T-cell (primary cell): Measurements from ENCODE around the gene VWA3B. TPM values are rescaled to one million over a fixed set of nuclear protein-coding genes. Genes with fewer than 3 reads are reported as not detected.
"Not testable (repeated sequence)": the region's sequence is repeated elsewhere in the genome, so short reads cannot be mapped to it uniquely, and the experiment has no call there.

Experiments used
- ATAC-seq, 4 experiments: fragments of 200-7000 bp in 3 of 4; fragments of 150-1000 bp in 1 of 4; cut with Tn5 transposase; replicated peaks in 1 of 4; 1 replicate in 3 of 4; 2 replicates in 1 of 4; pipeline ENCODE4 v1.10.0; 2021; ENCODE audit warnings: moderate library complexity in 3 of 4, mild to moderate bottlenecking in 2 of 4, moderate number of reproducible peaks in 1 of 4
- CTCF ChIA-PET, 2 donors: fragments of 300-600 bp; sonication (Branson Sonifier 250); formaldehyde crosslinking; loops; one replicate each; lab custom pipeline; 2022; ENCODE audit warnings: antibody characterized with exemption in 2 of 2; lab: Charles Lee
- POLR2A ChIA-PET, 2 donors: fragments of 300-600 bp; sonication (Branson Sonifier 250); formaldehyde crosslinking; loops; one replicate each; lab custom pipeline; 2022; ENCODE audit warnings: antibody characterized with exemption in 2 of 2; lab: Charles Lee
- DNase-seq, 35 experiments: peaks; one replicate each; pipeline versions ENCODE4 v3.0.0 to v3.0.0-alpha.2; 2013 to 2023
- H3K27ac ChIP-seq: one replicate; pipeline ENCODE4 v1.5.1; 2013; ENCODE audit warnings: low read length
- H3K27me3 ChIP-seq, 2 experiments: replicated peaks in 1 of 2; 1 replicate in 1 of 2; 2 replicates in 1 of 2; pipeline versions ENCODE4 v1.6.1 to v1.7.0; 2013; ENCODE audit warnings: low read length in 1 of 2, mixed read lengths in 1 of 2; ENCODE audit not compliant: control insufficient read depth in 2 of 2, insufficient read depth in 2 of 2; ENCODE audit errors: extremely low read depth in 1 of 2
- H3K36me3 ChIP-seq, 2 donors: 1 replicate in 1 of 2; 2 replicates in 1 of 2; pipeline versions ENCODE4 v1.6.1 to v1.7.0; 2013; ENCODE audit warnings: low read length in 1 of 2; ENCODE audit not compliant: control insufficient read depth in 2 of 2, insufficient read depth in 1 of 2; ENCODE audit errors: extremely low read depth in 1 of 2
- H3K4me1 ChIP-seq, 2 experiments: 1 replicate in 1 of 2; 2 replicates in 1 of 2; pipeline versions ENCODE4 v1.6.1 to v1.7.0; 2013; ENCODE audit warnings: low read length in 2 of 2, mixed read lengths in 1 of 2; ENCODE audit not compliant: insufficient read depth in 2 of 2, control insufficient read depth in 1 of 2; ENCODE audit errors: extremely low read depth in 1 of 2
- H3K4me3 ChIP-seq, 2 donors: 1 replicate in 1 of 2; 2 replicates in 1 of 2; pipeline versions ENCODE4 v1.5.1 to v1.7.0; 2013; ENCODE audit warnings: mild to moderate bottlenecking in 2 of 2, low read length in 1 of 2, moderate library complexity in 1 of 2; ENCODE audit not compliant: control insufficient read depth in 1 of 2; ENCODE audit errors: extremely low read depth in 1 of 2
- H3K9me3 ChIP-seq: 2 replicates; pipeline ENCODE4 v1.7.0; 2013
- H3K27ac Mint-ChIP-seq, 2 donors: one replicate each; pipeline ENCODE4 v1.8.0; 2020 to 2021; ENCODE audit warnings: mild to moderate bottlenecking in 2 of 2, mixed read lengths in 2 of 2
- H3K27me3 Mint-ChIP-seq, 2 donors: one replicate each; pipeline ENCODE4 v1.8.0; 2021 to 2022; ENCODE audit warnings: mixed read lengths in 2 of 2
- H3K36me3 Mint-ChIP-seq: one replicate; pipeline ENCODE4 v1.8.0; 2021; ENCODE audit warnings: mixed read lengths
- H3K4me1 Mint-ChIP-seq, 3 donors: one replicate each; pipeline ENCODE4 v1.8.0; 2020 to 2022; ENCODE audit warnings: mixed read lengths in 3 of 3, mild to moderate bottlenecking in 1 of 3
- H3K4me3 Mint-ChIP-seq, 3 donors: one replicate each; pipeline ENCODE4 v1.8.0; 2020 to 2022; ENCODE audit warnings: mild to moderate bottlenecking in 3 of 3, mixed read lengths in 3 of 3, moderate library complexity in 3 of 3
- H3K9me3 Mint-ChIP-seq, 3 donors: one replicate each; pipeline ENCODE4 v1.8.0; 2020 to 2022; ENCODE audit warnings: mixed read lengths in 3 of 3
- WGBS: methylation state at CpG from one replicate; pipeline ENCODE4 v1.1.5; 2013; ENCODE audit warnings: missing lambda C conversion rate; ENCODE audit not compliant: insufficient coverage; 5-methylcytosine and 5-hydroxymethylcytosine counted together
- total RNA-seq, 35 experiments: library from RNA in 6 of 35; stranded (reverse) in 6 of 35; fragments of 120-200 nt in 1 of 35; gene quantifications; one replicate each; pipeline versions ENCODE4 v1.2.1 to v1.2.4 and lab custom pipeline; 2013 to 2026

Gene VWA3B
- total RNA-seq, 5 donors from 2014 or later (not counting 1 experiment from before 2014, with no cell fraction given), result not detected

DNA sequence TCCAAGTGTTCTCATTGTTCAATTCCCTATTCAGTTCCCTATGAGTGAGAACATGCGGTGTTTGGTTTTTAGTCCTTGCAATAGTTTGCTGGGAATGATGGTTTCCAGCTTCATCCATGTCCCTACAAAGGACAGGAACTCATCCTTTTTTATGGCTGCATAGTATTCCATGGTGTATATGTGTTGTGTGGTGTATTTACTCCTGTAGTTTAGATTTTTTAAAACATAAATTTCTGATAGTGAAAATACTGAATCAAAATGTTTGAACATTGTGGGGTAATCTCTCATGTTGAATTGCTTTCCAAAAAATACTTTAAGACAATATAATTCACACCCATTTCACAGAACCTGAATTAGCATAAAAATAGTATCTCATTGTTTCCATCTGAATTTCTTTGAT lies 60.9 kb downstream of the VWA3B start:
- H3K9me3 Mint-ChIP-seq, H3K4me3 Mint-ChIP-seq, H3K27ac ChIP-seq, ATAC-seq, CTCF ChIA-PET, H3K4me3 ChIP-seq, H3K4me1 ChIP-seq, POLR2A ChIA-PET, H3K27me3 ChIP-seq, H3K36me3 ChIP-seq, DNase-seq, H3K9me3 ChIP-seq, H3K27ac Mint-ChIP-seq, H3K36me3 Mint-ChIP-seq, H3K27me3 Mint-ChIP-seq: not testable (repeated sequence)
- 100% methylated on average over 1 of the region's 1 CpG for WGBS
- peaks cover 0 to 11% (median 9%) of the 10 kb centered on the region in 3 donors for H3K4me1 Mint-ChIP-seq

DNA sequence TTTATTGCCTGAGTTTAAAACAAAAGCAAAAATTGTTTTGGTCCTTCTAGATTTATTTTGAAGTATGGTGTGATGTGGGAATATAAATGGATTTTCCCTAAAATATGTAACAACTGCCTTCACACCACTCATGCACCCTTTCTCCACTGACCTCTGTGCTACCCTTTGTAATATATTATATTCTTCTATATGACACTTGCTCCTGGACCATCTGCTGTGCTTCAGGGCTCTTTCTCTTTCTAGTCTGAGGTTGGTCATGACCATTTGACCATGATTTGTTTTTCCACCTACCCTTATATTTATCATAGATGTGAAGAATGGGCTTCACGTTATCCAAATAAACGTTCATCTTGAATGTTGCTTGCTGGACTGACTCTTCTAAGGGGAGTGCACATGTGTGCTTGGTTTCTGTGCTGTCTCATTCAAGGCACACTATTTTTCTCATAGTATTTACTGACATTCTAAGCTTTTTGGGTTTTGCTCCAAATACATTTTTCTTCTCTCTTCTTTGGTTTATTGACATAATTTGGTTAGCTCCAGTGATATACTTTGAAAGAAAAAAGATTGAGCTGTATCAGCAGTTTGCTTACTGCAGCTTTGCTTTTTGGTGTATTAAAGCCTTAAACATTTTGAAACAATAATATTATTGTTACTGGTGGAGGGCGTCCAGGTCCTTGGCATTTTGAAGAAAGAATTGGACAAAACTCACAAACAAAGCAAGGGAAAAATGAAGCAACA lies 61.8 kb downstream of the VWA3B start:
- Histone ChIP-seq H3K4me3 (no peak overlapping the region), H3K9me3 (no peaks in the 10 kb centered on the region), H3K36me3 (no peaks in the 10 kb centered on the region), H3K4me1 (no peaks in the 10 kb centered on the region), H3K27ac (no peak overlapping the region), H3K27me3 (no peaks in the 10 kb centered on the region)
- H3K36me3 Mint-ChIP-seq, result no peaks in the 10 kb centered on the region
- H3K27ac Mint-ChIP-seq, result peak overlapping the region in 1 of 2 donors; percentile 35
- CTCF ChIA-PET, result no interaction called here
- POLR2A ChIA-PET, result no interaction called here
- ATAC-seq (no peak), DNase-seq (no peak)
- H3K9me3 Mint-ChIP-seq, result peaks cover 0 to 3% (median 3%) of the 10 kb centered on the region in 3 donors
- no CpG with 5 or more reads among the region's 3 CpGs for WGBS
- peak overlapping the region in 2 of 3 donors; percentile 7 to 28 for H3K4me3 Mint-ChIP-seq
- peaks cover 0 to 6% of the 10 kb centered on the region in 2 donors for H3K27me3 Mint-ChIP-seq
- H3K4me1 Mint-ChIP-seq, result peaks cover 0 to 11% (median 9%) of the 10 kb centered on the region in 3 donors

DNA sequence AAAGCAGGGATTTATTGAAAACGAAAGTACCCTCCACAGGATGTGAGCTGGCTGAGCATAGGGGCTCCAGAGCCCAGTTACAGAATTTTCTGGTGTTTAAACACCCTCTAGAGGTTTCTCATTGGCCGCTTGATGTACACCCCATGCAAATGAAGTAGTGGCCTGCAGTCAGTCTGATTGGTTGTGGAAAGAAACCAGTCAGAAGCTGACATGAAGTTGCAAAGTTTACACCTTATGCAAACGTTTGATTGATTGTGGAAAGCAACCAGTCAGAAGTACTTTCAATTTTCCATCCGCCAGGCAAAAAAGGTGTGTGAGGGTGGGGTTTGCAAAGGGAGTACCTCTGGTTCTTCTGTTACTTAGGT lies 62.3 kb downstream of the VWA3B start:
- POLR2A ChIA-PET, result no interaction called here
- Histone ChIP-seq H3K4me3 (no peak overlapping the region), H3K27ac (no peak overlapping the region), H3K27me3 (peaks cover 0 to under 1% of the 10 kb centered on the region in 2 experiments), H3K4me1 (no peaks in the 10 kb centered on the region), H3K36me3 (no peaks in the 10 kb centered on the region), H3K9me3 (no peaks in the 10 kb centered on the region)
- WGBS, result 33% methylated on average over 1 of the region's 4 CpGs
- peaks cover 0 to 3% (median 3%) of the 10 kb centered on the region in 3 donors for H3K9me3 Mint-ChIP-seq
- peak overlapping the region in 1 of 2 donors; percentile 35 for H3K27ac Mint-ChIP-seq
- H3K4me3 Mint-ChIP-seq, result peak overlapping the region in 2 of 3 donors; percentile 7 to 28
- ATAC-seq (peak; percentile 47 to 96 (median 66)), DNase-seq (peak in 11 of 35 experiments; percentile 1 to 42 (median 6))
- CTCF ChIA-PET, result no interaction called here
- peaks cover 0 to 8% of the 10 kb centered on the region in 2 donors for H3K27me3 Mint-ChIP-seq
- H3K36me3 Mint-ChIP-seq, result no peaks in the 10 kb centered on the region
- H3K4me1 Mint-ChIP-seq, result peaks cover 0 to 11% (median 9%) of the 10 kb centered on the region in 3 donors

DNA sequence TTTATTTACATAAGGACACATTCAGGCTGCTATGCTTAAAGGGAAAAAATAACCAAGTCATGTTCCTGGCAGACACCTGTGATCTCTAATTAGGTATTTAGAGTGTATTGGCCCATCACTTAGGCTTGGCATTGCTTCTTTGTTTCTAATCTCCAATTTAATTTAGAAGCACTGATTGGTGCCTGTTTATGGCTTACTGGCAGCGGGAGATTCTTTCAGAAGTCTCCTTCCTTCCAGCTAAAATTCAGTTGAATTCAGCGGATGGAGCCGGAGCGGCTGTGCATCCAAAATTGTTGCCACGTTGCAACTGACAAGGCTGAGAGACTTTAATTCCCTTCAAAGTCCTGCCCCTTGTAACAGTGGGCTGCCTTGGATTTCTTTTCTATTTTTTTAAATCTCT lies 66.5 kb downstream of the VWA3B start:
- Histone ChIP-seq H3K27ac (no peak overlapping the region), H3K4me3 (no peak overlapping the region), H3K4me1 (no peaks in the 10 kb centered on the region), H3K36me3 (no peaks in the 10 kb centered on the region), H3K9me3 (no peaks in the 10 kb centered on the region), H3K27me3 (peaks cover 0 to 10% of the 10 kb centered on the region in 2 experiments)
- ChIA-PET POLR2A (no interaction called here), CTCF (interaction anchor here in 1 of 2 donors (0.5 kb wide), 1 partner anchor 386 kb away, joined by 3 read pairs; no protein-coding TSS in a partner anchor)
- no peaks in the 10 kb centered on the region for H3K9me3 Mint-ChIP-seq
- no peaks in the 10 kb centered on the region for H3K36me3 Mint-ChIP-seq
- H3K27me3 Mint-ChIP-seq, result peaks cover 14% of the 10 kb centered on the region in 2 donors
- 91% methylated on average over 5 of the region's 5 CpGs for WGBS
- no peak overlapping the region for H3K27ac Mint-ChIP-seq
- no peak for ATAC-seq
- H3K4me1 Mint-ChIP-seq, result peaks cover 0 to 11% (median 9%) of the 10 kb centered on the region in 3 donors
- DNase-seq, result no peak
- H3K4me3 Mint-ChIP-seq, result no peak overlapping the region

DNA sequence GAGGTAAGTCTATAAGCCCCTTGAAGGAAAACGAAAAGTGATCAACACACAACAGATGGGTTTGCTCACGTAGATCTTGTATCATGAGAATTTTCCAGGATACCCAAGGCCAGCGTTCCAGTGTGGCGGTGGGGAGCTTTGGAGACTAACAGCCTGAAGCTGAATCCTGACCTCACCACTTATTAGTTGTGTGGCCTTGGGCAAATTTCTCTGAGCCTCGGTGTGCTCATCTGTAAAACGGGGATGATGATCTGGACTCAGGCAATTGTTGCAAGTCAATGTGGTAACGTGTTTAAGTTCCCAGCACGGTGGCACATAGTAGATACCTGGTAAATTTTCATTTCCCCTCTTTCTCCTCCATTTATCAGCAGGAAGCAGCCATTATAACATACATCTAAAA lies 68.3 kb downstream of the VWA3B start:
- ChIA-PET CTCF (no interaction called here), POLR2A (no interaction called here)
- H3K4me3 ChIP-seq, result no peak overlapping the region
- H3K27ac Mint-ChIP-seq, result no peak overlapping the region
- no peaks in the 10 kb centered on the region for H3K4me1 ChIP-seq
- ATAC-seq (no peak), DNase-seq (no peak)
- 93% methylated on average over 4 of the region's 8 CpGs for WGBS
- H3K36me3 ChIP-seq, result no peaks in the 10 kb centered on the region
- H3K36me3 Mint-ChIP-seq, result no peaks in the 10 kb centered on the region
- peaks cover 0 to 17% of the 10 kb centered on the region in 2 experiments for H3K27me3 ChIP-seq
- no peak overlapping the region for H3K4me3 Mint-ChIP-seq
- no peak overlapping the region for H3K27ac ChIP-seq
- H3K27me3 Mint-ChIP-seq, result peaks cover 20 to 23% of the 10 kb centered on the region in 2 donors
- H3K9me3 ChIP-seq, result no peaks in the 10 kb centered on the region
- H3K9me3 Mint-ChIP-seq, result no peaks in the 10 kb centered on the region
- no peaks in the 10 kb centered on the region for H3K4me1 Mint-ChIP-seq

DNA sequence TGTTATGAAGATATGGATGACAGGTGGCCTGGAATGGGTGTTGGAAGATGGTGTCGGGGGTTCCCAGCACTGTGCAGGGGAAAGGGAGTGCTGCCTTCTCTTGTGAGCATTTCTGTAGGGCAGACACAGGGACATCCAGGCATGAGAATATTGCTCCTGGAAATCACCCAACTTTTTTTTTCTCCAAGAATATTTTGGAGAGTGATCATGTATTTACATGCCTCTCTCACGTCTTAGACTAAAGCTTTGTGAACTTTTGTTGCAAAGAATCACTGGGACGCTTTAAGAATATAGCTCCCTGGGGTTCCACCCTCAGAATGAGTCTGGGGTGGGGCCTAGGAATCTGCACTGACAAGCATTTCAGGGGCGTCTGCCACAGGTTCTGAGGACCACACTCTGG lies 68.7 kb downstream of the VWA3B start:
- Mint-ChIP-seq H3K36me3 (no peaks in the 10 kb centered on the region), H3K27me3 (peaks cover 21 to 23% of the 10 kb centered on the region in 2 donors), H3K4me1 (no peaks in the 10 kb centered on the region), H3K9me3 (no peaks in the 10 kb centered on the region), H3K4me3 (no peak overlapping the region), H3K27ac (no peak overlapping the region)
- ChIA-PET POLR2A (no interaction called here), CTCF (no interaction called here)
- WGBS, result 84% methylated on average over 4 of the region's 4 CpGs
- Histone ChIP-seq H3K4me1 (no peaks in the 10 kb centered on the region), H3K36me3 (no peaks in the 10 kb centered on the region), H3K9me3 (no peaks in the 10 kb centered on the region), H3K27me3 (peaks cover 0 to 17% of the 10 kb centered on the region in 2 experiments), H3K27ac (no peak overlapping the region), H3K4me3 (no peak overlapping the region)
- DNase-seq (no peak), ATAC-seq (no peak)
